GM03348 (cell line): ENCODE measurements around the gene CEP85.
"Not testable (repeated sequence)": the region's sequence is repeated elsewhere in the genome, so short reads cannot be mapped to it uniquely, and the experiment has no call there.

Source experiments
- DNase-seq: peaks from one replicate; pipeline ENCODE4 v3.0.0; 2012; ENCODE audit warnings: low spot score

Gene CEP85

GRCh38 chr1:26290122-26290881, 56.3 kb downstream of the CEP85 start:
- peak; percentile 1 for DNase-seq

DNA sequence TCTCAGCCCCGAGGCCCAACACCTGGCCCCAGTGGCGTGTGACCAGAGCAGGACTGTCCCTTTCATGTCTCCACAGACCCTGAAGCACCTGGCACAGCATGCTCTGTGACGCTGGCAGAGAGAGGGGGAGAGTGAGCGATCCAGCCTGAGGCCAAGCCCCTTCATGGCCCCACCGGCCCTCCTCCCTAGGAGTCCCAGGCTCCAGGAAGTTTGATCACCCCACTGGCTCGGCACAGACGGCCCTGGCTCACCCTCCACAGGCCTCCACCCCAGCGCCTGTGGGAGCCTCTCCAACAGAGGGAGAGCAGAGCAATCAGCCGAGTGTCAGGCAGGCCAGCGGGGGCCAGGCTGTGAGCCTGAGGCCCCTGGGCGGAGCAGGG, 56.9 kb downstream of the CEP85 start:
- no peak for DNase-seq

DNA sequence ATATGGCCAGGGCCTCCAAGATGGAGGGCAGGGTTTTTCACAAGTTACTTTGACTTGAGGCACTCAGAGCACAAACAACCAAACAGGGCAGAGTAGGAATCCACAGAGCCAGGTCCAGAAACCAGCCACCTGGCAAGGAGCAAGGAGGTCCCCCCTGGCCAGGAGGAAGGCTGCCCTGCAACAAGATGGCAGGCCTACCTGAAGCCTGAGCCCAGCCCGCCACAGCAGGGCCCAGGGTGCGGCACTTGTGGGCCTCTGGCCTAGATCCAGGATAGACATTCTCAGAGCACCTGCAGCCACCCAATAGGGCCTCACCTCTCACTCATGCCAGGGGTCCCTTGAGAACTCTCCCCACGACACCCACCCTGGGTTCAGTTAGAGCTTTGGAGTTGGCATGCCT, 57.4 kb downstream of the CEP85 start:
- DNase-seq, result no peak

- DNase-seq, result no peak
These were observed 57.9 kb downstream of the CEP85 start for GRCh38 chr1:26291939-26292338.

- not testable (repeated sequence) for DNase-seq
These were observed 58.7 kb downstream of the CEP85 start for GRCh38 chr1:26292735-26293134.

DNA sequence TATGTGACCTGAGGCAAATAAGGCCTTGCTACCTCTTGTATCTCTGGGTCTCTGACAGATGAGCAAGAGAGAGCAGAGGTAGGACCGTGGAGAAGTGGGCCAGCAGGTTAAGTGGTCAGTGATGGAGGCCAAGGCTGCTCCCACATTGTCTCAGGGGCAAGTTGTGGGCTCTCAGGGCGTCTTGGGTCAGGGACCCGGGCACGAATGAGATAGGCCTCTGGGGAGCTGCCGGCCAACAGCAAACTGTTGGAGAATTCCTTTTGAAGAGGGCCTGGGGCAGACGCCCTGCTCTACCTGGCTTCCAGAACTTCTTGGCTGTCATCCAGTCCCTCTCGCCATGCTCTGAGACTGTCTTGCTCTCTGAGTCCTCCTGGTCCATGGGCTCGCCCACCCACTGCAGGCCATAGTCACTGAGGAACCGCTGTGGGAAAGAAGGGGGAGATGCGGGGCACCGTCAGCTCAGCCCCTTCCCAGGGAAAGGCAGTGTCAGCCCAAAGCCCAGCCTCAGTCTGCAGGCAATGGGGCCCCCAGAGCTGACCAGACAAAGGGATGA, 60.0 kb downstream of the CEP85 start:
- DNase-seq, result no peak

- DNase-seq, result no peak
These were observed 61.5 kb downstream of the CEP85 start for GRCh38 chr1:26295194-26296138.

DNA sequence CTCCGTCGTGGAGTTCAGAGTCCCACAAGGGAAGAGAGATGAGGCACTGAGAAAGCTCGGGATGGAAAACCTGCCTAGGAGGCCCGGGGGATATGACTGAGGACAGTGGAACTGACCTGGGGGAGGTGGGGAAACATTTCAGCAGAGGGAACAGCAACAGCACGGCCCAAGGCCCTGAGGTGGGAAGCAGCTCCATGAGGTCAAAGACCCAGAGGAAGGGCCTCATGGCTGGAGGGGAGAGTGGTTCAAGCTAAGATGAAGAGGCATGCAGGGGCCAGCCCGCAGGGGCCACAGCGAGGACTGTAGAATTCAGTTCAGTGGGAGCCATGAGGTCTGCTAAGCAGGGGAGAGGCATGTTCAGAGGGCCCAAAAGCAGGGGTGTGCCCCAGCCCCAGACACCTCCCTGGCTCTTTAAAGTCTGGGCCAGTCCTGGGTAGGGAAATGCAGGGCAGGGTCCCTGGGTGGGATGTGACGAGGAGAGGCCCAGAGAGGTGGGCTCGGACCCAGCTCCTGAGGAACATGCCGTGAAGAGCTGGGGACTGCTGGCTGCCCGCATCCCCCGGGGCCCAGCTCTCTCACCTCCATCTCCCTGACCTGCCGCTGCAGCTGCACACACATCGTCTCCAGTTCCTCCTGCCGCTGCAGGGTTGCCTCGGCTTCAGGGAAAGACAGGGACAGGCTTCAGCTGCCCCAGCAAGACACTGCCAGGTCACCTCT, 62.5 kb downstream of the CEP85 start:
- DNase-seq, result no peak

DNA sequence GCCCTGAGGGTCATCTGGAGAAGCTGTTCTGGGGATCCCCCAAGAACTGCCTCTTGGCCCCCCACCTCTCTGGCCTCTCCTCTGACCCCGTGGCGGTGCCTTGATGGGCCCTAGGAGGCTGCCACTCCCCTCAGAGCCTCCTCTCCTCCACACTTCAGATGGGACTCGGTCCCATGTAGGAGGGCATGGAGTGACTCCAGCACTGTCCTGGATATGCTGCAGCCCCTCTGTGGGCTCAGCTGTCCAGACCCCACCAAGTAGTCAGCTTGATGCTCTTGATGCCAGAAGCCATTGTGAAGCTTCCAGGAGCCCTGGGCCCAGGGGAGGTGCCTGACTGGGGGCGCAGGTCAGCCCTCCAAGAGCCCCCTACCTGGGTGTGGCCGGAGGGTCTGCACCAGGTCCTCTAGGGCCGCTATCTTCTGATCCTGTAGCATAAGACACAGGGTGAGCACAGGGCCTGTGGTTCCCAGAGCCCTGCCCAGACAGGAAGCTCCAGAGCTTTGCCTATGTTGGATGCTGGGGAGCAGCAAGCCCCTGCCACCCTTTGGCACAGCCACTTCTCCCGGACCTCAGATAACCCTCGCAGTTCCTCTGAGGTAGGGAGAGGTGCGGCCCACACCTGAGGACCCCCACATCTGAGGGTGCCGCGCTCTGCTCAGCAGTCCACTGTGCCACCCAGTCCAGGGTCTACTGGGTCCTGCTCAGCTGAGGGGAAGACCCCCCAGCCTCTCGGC, 63.2 kb downstream of the CEP85 start:
- no peak for DNase-seq

GRCh38 chr1:26297791-26298124, 63.8 kb downstream of the CEP85 start:
- no peak for DNase-seq

DNA sequence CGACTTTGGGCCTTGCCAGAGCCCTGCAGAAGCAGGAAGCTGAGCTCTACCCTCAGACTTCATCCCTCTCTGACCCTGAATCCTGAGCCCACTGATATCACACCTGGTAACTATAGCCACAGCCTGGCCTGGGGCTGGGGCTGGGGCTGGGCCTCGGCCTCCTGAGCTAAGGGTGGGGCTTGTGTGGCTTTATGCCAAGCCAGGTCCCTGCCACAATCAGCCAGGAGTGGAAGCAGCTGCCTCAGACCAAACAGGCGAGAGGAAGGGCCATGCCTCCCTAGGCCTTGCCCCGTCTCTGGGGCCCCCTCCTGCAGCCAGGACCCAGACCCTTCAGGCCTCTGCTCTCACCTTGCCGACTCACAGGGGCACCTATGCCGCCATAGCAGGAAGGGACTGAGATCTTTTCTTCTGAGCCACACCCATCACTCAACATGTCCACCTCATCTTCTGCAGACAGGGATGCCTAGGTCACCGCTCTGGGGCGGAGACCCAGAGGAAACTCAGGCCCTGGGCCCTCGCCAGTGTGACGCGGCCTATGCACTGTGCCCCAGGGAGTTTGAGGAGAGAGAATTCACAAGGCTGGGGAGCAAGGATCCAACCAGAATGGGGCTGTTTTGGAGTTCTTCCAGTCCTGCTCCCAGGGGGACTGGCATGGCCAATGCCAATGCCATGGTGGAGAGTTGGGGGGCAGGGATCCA, 66.7 kb downstream of the CEP85 start:
- no peak for DNase-seq

DNA sequence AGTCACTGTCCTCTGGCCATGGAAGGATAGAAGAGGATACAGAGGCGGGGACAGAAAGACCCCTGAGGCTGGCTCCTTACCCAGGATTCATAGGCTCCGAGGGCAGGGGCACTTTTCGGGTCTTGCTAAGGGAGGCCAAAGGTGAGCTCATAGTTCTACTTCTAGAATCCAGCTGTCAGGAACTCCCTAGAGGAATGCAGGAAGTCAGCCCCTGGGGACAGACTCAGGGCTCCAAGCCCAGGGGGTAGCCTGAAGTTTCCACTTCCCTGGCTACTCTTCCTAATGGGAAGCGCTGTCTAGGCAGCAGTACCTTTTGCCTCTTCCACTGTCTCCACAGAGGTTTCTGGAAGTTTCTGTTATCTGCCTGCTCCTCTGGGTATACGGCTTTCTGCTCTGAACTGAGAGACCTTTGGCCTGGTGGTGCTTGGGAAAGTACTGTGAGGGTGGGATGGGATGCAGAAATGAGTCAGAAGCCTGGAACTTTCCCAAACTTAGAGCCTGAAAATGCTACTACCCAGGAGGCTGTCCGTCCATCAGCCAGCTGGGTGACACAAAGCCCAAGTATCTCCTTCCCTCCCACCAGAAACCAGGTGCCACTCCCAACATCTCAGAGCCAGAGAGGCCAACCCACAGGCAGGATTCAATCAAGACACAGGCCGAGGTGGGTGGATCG, 68.9 kb downstream of the CEP85 start:
- peak; percentile 49 for DNase-seq

DNA sequence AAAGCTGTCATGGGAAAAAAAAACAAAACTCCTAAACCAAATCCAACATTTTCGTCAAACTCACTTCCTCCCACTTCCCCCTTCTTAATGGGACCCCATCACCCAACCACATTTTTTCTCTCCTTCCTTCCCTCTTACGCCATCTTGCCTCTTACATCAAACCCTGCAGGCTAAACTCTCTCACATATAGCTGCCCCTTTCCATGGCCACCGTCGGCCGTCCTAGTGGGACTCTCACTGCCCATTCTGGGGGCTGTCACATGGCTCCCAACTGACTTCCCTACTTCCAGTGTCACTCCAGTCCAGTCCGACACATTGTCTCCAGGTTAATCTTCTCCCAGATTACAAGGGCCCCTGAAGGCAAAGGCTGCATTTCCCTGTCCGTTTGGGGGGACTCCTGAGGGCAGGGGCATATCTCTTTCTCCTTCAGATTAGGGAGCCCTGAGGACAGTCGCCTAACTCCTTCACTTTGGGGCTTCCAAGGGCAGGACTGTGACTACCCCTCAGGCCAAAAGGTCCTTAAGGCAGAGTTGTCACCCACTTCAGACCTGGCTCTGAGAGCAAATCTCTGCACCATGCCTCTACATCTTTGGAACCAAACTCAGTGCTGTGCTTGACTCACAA, 71.8 kb downstream of the CEP85 start:
- DNase-seq, result no peak

- peak; percentile 97 for DNase-seq
These were observed 72.6 kb downstream of the CEP85 start, which contains the start of gene UBXN11 for GRCh38 chr1:26306290-26307229. Gene UBXN11 (minus strand): TSS chr1:26306636. CDS start chr1:26302883, 3,753 bp downstream.

GRCh38 chr1:26307363-26307781, 73.4 kb downstream of the CEP85 start:
- no peak for DNase-seq

- not testable (repeated sequence) for DNase-seq
These were observed 74.2 kb downstream of the CEP85 start for GRCh38 chr1:26307966-26308899.

GRCh38 chr1:26314501-26314900, 80.5 kb downstream of the CEP85 start:
- no peak for DNase-seq
